ENCODE data around the gene ZBTB16. TPM values are rescaled to one million over a fixed set of nuclear protein-coding genes. Genes with fewer than 3 reads are reported as not detected.

ZBTB16 gene
- total RNA-seq, 1 experiment from 2014 or later = not detected

DNA sequence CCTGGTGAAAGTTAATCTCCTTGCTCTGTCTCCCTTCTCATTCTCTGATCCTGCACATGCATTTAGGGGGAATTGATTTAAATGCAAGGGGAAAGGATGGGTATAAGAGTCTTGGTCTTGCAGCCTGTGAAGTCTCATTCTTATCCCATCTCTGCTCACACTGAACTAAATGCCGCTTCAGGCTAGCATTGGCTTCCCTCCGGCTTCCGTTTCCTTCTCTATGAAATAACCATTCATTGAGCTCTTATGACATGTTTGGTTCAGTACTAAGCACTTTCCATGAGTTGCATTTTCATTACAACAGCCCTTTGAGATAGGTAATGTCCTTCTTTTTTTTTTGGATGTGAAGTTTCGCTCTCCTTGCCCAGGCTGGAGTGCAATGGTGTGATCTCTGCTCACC lies 5.6 kb downstream of the ZBTB16 start:
- DNase-seq (ENCODE audit: low read depth) = no peak

DNA sequence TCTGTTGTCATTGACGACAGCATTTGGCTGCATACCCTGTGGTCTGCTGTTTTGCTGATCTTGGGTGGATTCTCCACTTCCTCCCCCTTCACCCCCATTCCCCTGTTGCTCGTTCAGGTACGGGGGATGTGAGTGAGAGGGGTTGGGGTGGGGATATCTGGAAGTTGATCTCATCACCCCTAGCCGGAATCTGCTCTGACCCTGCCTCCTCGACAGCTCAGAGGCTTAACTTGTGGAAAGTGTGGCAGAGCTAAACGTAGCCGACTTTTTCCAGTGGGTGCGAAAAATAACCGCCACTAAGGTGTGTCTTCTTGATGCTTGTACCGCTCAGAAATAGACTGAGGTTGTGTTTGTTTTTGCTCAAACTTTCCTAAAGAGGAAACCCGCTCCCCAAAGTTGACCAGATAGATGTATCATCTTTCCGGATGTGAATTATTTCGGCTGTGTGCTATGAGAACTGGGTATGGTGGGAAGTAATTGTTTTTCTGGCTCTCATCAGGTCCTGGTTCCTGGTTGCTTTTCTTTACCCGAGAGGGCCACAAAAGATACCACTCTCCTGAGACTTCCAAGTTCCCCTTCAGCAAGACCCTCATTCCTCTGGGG lies 6.6 kb downstream of the ZBTB16 start:
- DNase-seq (ENCODE audit: low read depth) = no peak

DNA sequence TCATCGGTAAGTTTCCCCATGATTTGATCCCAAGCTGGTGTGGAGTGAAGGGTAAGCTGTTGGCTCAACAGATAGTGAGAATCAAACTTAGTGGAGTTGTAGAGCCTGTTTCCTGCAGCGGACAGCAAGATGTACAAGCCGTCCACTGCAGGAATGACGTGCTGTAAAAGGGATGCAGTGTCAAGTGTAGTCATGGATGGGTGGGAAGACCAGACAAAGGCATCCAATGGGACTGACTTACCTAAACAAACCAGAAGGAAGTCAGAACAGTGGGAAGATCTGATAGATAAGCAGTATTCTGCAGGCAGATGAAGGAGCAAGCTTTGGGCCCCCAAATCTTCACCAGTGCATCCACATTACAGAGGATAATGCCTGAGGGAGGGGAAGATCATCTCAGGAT lies 8.8 kb downstream of the ZBTB16 start:
- DNase-seq (ENCODE audit: low read depth) = no peak

DNA sequence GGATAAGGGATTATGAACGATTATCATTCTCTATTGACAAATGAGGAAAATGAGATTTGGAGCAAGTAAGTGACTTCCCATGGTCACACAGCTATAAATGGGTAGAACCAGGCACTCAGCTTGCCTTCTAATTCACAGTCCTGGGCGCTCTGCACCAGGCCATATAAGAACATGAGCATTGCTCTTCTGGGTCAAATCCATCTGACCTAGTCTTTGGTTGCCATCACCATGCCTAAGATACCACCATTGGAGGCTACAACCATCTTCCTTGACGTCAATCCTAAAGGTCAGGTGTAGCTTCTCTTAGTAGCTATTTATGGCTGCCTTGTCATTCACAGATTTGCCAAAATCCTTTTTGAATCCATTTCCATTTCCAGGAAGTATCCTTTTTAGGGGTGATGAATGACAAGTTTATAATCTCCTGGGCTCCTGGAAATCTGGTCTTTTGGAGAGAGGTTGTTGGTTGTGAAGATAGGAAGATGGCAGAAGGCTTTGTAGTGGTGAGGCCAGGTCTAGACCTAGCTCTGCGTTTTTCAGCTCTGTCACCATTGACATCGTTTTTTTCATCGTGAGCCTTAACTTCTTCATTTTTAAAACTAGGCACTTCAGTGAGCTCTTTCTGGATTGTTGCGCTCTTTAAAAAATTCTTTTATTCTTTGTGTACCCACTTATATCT lies 11.1 kb downstream of the ZBTB16 start:
- DNase-seq (ENCODE audit: low read depth) = no peak

DNA sequence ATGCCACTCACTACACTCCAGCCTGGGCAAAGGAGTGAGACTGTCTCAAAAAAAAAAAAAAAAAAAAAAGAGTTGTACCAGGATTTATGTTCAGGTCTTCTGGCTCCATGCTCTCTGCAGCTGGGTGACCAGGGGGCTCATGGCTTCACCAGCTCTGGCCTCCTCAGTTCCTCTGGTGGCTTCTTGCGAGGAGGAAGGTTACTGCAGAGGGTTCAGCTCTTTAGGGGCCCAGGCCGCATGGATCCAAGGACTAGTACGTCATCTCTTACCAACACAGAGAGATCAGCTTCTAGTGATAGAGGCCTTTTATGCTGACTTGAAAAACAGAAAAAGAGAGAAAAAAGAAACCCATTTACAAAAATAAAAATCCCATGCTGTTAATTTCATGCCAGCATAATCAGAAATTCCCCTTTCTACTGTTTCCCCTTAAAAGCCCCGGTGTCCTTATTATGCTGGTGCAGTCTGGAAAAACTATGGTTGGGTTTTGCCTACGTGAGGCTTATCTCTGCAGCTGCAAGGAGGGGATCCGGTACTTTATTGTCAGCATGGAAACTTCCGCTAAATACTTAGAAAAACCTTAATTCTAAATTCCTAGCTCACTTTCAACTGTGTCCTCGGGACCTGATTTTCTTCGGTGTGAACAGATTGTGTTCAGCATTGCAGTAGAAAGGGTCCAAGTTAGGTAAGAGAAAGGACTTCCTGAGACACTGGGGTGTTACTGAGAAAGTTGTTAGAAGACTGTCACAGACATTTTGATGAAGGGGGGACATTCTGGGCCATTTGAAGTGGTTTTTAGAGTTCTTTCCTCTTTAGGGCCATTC lies 13.7 kb downstream of the ZBTB16 start:
- no peak for DNase-seq (ENCODE audit: low read depth)

DNA sequence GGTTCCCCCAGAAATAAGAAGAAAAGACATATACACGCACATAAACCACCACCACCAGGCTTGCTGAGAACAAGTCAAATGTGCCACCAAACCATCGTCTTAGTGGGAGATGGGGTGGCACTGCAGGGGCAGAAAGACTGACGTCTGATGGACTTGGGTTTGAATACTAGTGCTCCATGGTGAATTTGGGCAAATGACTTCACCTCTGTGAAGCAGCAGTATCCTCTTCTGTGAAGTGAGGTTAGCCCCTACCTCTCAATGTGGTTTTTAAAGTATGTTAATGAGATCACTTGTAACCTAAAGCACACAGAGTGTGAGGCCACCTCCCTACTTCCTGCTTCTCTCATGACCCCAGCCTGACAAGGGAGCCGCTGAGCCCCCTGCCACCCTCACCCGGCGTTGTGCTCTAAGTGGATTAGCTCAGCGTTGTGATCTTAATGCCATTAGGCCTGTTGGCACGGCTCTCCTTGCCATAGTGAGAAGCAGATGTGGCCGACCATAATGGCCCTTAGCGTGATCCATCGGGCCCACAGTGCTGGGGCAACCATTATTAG lies 14.4 kb downstream of the ZBTB16 start:
- no peak for DNase-seq (ENCODE audit: low read depth)

DNA sequence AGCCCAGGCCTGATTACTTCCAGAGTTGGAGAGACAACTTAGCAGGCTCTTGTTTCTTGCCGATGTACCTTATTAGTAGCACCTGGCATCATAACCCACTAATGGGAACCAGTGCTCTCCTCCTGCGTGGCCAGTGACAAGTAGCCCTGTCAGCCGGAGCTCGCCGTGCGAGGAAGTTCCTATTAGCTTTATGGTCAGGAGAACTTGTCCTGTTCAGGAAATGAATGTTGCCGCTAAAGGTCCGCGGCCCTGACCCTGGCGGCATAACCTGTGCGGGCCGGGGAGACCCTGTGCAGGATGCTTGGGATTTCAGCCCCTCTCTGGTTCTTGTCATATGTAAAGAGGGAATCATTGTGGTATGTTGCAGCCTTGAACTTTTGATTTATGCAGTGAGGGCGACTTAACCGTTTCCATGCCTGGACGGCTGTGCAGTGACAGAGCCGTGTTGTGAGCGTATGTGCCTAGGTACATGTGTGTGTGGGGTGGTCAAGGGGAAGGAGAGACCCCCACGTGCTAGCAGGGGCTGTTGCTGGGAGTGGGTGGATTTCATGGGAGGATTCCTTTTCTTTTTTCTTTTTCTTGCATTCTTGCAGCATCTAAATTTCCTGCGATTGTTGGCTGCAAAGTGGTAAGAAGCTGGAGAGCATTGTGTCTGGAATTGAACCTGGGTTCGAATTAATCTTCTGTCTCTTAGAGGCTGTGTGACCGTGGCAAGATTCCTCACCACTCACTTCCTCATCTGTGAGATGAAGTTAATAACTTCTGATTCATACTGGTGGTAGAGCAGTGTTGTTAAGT lies 15.2 kb downstream of the ZBTB16 start:
- no peak for DNase-seq (ENCODE audit: low read depth)

DNA sequence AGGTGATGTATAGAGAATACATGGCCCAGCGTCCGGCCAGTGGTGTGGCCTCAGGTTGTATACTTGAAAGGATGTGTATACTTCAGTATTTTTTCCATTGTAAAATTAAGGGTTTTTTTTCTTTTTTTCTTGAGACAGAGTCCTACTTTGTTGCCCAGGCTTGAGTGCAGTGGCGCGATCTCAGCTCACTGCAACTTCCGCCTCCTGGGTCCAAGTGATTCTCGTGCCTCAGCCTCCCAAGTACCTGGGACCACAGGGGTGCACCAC lies 15.8 kb downstream of the ZBTB16 start:
- DNase-seq (ENCODE audit: low read depth) = no peak

DNA sequence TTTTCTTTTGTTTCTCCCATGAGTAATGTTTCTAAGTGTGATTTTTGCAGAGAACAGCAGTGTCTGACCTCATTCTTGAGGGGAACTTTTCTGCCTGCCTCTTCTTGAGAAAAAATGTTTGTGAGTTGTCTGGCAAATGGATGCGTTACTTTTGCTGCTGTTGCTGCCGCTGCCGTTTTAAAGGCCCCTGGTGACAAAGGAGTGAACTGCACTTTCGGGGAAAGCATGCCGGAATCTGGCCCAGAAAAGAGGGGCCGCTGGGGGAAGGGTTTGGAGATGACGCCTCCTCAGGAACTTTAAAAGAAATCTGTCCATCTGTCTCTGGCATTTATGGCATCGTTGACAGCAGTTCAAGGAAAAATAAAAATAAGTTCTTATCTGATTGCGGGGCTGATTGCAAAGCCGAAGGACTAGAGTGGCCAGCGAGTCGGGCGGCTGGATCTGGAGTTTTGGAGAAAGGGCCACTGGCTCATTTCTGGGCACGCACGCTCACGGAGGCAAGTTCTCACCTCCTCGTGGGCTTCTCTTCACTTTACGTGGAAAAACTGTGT lies 16.5 kb downstream of the ZBTB16 start:
- DNase-seq (ENCODE audit: low read depth) = peak; percentile 38

DNA sequence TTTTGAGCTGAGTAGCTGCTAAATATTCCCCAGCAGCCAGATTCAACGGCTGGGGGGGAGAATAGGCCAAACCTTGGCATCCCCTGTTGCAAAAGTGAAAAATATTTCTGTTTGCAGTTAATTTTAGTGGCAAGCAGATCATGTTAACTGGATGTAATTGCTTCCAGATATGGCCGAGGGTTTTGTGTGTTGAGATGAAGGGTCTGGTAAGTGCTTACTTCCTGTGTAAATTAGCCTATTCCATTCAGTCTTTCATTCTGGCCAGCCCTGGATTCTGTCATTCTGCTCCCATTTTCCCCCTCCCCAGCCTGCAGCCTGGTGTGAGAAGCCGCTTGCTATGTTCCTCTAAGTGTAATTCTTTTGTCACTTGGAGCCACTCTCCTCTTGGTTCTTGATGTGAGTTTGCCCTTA lies 17.4 kb downstream of the ZBTB16 start:
- DNase-seq (ENCODE audit: low read depth) = no peak

DNA sequence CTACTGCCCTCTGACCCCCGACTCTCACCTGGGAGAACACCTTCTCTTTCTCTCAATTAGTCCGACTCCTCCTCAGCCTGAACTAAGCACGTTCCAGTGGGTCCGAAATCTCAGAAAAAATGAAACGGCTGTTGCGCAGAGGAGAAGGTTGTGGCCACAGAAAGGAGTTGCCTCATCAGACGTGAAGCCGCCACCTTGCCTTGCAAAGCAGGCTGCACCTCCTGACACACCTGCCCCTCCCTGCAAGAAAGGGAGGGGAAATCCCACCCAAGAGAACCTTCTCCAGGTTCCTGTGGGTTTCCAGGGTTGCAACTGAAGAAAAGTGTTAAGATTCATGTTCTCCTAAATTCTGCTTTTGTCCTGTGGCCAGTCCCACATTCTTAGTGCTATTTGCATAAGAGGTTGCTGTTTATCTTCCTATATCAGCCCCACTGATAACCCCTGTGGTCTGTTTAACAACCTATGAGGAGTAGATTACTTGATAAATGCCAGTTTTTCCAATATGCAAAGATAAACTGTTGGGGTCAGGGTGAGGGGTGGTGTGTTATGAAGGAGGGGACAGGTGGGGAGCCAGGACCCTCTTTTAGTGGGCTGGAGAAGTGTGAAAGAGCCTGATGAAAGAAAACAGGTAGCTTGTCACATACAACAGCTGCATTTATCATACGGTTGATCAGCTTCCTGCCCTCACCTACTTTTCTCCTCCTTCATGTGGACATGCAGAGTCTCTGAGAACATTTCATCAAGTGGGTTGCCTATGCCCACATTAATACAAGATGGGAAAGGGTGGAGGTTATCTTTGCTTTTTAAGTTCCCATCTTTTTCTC lies 18.2 kb downstream of the ZBTB16 start:
- DNase-seq (ENCODE audit: low read depth) = no peak

DNA sequence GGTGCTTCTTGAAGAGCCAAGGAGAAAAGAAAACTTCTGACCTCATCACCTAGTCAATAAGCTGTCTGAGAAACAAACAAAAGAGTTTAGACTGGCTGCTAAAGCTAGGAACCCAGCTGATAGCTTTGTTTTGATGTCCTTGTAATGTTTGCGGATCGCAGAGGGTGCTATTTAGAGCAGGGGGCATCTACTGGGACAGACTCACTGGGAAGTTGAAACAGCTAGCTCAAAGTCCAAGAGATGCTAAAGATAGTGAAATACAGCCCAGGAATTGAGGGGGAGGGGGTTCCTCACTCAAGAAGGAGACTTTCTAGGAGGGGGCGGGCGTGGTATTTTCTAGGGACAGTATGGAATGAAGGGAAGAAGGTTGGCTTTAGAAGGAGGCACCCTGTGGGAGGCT lies 18.9 kb downstream of the ZBTB16 start:
- DNase-seq (ENCODE audit: low read depth) = no peak

DNA sequence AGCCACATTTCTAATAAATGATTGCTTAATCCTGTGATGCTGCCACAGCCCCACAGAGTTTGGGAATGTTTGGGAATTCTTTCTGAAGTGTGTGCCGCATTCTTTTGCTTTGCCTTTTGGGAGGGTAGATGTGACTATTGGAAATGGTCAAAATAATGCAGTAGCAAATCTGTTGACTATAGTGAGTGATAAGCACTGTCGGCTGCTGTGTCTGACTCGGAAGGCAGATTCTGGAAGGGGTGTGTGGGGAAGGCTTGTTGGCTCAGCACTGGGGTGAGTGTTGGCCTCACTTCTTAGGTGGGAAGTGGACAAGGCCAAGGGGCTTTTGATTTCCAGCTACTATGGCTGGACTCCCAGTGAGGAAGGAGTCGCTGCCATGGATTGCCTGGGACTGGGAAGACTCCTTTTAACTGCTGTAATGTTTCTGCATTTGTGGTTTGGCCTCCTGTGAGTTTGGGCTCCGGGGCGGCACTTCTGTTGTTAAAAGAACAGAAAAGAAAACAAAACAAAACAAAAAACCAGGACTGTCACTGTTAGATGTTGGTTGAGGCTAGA lies 20.1 kb downstream of the ZBTB16 start:
- DNase-seq (ENCODE audit: low read depth) = peak; percentile 19

DNA sequence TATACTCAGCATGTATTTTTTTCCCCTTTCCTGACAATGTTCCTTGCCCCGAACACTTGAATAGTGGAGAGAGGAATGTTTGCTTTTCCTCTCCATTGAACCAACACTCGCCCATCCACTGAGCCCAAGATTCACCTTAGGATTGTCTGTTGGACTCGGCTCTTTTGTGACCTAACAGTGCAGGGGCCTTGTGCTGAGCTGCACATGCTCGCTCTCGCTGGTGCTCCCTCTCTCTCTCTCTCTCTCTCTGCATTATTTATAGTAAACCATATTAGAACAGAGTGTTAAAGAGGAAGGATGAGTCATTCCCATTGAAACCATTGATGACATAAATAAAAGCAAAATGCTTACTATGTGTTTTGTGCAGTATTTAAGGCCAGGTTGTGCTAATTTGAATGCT lies 20.7 kb downstream of the ZBTB16 start:
- no peak for DNase-seq (ENCODE audit: low read depth)

DNA sequence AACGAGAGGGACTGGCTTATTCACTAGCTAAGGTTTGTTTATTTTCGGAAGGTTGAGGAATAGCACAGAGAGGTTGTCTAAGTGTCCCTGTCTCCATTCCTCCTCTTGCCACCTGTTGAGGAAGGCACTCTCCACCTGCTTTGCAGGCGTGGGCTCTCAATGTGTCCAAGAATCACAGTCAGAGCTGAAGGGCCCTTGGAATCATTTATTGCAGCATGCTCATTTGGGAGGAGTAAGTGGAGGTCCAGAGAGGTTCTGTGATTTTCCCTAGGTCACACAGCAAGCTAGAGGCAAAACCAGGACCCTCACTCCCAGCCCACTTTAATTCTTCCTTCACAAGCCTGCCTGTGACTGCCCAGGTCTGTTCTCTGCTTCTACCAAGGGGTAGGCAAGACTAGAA lies 21.3 kb downstream of the ZBTB16 start:
- no peak for DNase-seq (ENCODE audit: low read depth)

DNA sequence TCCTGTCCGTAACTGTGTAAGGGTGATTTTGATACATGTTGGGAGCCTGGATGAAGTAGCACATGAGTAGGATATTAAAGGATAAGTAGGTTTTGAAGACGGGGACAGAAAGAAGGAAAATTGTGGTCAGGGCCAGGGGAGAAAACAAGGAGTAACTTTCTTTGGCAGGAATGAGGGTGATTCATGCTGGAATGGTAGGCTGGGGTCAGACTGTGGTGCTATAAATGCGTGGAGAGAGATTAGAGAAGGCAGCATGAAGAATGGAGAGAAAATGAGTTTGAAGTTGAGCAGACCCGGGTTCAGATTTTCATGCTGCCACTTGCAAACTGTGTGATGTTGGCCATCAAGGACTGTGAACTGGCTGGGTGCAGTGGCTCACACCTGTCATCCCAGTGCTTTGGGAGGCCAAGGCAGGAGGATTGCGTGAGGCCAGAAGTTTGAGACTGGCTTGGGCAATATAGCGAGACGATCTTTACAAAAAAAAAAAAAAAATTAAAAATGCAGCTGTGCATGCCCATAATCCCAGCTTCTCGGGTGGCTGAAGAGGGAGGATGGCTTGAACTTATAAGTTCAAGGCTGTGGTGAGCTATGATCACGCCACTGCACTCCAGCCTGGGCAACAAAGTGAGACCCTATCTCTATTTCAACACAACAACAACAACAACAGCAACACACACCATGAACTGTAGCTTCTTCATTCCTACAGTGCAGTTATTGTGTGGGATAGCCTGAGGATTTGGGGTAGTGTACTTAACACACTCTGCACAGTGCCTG lies 22.3 kb downstream of the ZBTB16 start:
- DNase-seq (ENCODE audit: low read depth) = peak; percentile 69

DNA sequence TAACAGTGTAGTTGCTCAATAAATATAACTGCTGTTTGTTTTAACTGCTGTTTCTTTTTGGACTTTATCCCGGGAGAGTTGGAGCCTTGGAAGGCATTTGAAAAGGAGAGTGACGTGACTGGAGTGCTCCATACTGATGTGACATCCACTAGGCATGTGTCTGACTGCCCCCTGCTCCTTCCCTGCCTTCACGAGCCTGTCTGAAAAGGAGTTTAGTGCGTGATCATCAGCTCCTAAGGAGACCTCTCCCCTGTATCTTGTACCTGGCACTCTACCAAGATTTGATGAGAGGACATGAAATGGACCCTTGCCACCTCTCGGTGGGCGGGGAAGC lies 22.9 kb downstream of the ZBTB16 start:
- DNase-seq (ENCODE audit: low read depth) = no peak

DNA sequence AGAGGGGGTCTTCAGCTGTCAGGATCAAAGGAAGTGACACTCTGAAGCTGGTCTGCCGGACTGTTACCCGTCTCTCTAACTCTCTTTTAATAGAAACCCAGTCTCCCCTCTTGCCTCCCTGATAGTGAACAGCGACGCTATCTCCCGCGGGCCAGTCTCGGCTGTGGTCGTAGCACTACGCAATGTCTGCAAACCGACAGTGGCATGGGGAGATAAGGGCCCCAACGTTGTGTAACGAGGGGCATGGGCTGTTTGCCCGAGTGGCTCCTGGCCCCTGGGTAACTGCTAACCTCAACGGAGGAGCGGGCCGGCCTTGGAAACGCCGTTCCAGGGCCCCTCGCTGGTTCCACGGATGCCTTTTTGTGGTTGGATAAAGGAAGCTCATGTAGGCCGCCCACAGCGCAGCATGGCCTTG lies 23.3 kb downstream of the ZBTB16 start:
- DNase-seq (ENCODE audit: low read depth) = no peak

DNA sequence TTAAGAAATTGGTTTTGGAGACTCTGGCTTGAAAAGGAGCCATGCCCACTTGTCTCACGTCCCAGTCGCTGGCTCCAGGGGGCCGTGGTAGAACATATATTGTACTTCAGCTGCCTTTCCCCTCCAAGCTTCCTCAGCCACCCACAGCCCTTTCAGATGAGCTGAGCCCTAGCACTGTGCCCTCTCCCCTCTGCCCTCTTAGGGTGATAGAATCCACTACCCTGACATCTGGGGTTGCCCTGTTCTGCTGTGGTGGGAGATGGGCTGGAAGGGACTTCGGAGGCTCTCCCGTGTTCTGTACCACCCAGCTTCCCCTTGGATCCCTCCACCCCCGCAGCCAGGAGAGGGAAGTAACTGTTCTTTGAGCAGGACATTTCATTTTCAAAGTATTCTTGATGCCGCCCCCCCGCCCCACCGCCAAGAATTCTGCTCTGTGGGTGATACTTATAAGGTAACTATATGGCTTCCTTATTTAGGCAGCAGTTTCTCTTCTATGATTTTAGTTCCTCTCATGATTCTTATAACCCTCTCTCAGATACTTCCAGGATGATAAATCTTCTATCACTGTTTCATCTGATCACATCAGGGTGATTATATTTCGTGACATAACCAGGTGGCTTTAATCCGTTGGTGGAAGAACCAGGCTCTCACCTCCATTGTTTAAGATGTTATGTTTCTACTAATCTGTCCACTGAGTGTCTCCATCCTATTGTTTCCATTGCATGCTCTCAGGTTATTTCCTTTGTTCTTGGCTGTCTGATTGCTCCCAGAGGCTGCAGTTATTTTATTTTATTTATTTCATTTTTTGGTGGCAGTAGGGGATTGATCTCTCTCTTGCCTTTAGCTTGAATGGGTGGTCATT lies 24.1 kb downstream of the ZBTB16 start:
- DNase-seq (ENCODE audit: low read depth) = no peak
